Measurements from ENCODE around the gene POLR1G.

POLR1G gene

DNA sequence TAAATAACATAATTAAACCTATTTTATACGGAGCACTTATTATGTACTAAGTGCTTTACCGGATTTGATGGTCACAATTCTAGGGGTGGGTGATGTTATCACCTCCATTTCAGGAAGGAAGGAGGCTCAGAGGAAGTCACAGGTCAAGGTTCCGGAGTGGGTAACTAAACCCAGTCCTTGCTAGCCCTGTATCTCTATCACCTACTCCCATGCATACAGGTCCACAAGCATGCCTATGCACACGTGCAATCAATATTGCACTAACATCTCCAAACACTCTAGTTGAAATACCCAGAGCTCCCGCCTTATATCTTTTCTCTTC lies 43.5 kb downstream of the POLR1G start:
- no peak for DNase-seq

GRCh38 chr19:45451131-45451849 lies 44.8 kb downstream of the POLR1G start:
- DNase-seq = no peak

GRCh38 chr19:45451850-45452387 lies 45.5 kb downstream of the POLR1G start:
- DNase-seq = no peak

- peak; percentile 29 for DNase-seq
Observed at GRCh38 chr19:45455707-45456499, 49.5 kb downstream of the POLR1G start.

DNA sequence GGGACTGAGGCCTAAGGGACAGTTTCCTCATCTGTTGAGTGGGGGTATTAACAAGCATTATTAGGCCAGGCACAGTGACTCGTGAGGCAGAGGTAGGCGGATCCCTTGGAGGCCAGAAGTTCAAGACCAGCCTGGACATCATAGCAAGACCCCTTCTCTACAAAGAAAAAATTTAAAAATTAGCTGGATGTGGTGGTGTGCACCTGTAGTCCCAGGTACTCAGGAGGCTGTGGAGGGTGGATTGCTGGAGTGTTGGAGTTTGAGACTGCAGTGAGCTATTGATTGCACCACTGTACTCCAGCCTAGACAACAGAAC lies 50.0 kb downstream of the POLR1G start:
- no peak for DNase-seq

DNA sequence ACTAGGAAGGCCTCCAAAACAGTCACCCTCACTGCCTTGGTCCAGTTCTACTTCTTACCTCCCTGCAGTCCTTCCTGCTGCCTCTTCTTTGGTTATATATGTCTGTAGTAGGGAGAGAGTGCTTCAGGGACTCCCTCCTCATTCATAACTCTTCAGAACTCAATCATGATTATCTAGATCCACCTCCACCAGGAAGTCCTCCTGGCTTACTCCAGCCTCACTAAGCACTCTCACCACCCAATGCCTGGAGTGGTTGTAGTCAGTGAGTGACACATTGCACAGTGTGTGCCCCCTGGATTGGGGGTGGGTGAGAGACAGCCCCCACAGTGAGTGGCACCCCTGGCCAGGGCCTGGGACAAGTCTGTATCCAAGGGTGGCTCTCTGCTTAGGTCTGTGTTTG lies 51.3 kb downstream of the POLR1G start:
- DNase-seq = no peak
